GM18520 (cell line): ENCODE data around the gene PAQR7.

ENCODE experiments used
- ATAC-seq: cut with Tn5 transposase; IDR thresholded peaks from one replicate; pipeline ENCODE4 v1.9.1; 2021; ENCODE audit not compliant: unreplicated experiment

PAQR7 gene

GRCh38 chr1:25903986-25904385 lies 28.5 kb upstream of the PAQR7 start:
- no peak for ATAC-seq

- ATAC-seq: no peak
Measured at GRCh38 chr1:25902462-25902861, 27.0 kb upstream of the PAQR7 start.

GRCh38 chr1:25900219-25900618 lies 24.7 kb upstream of the PAQR7 start:
- no peak for ATAC-seq

- no peak for ATAC-seq
Measured at GRCh38 chr1:25899792-25900191, 24.3 kb upstream of the PAQR7 start.

GRCh38 chr1:25898223-25899015 lies 22.9 kb upstream of the PAQR7 start:
- ATAC-seq: no peak

GRCh38 chr1:25897754-25898153 lies 22.2 kb upstream of the PAQR7 start:
- no peak for ATAC-seq

- ATAC-seq: no peak
Measured at GRCh38 chr1:25896266-25896665, 20.8 kb upstream of the PAQR7 start.

- peak; percentile 78 for ATAC-seq
Measured at GRCh38 chr1:25895365-25895990, 20.0 kb upstream of the PAQR7 start.

- ATAC-seq: no peak
Measured at GRCh38 chr1:25893116-25893515, 17.6 kb upstream of the PAQR7 start.

GRCh38 chr1:25891606-25892005 lies 16.1 kb upstream of the PAQR7 start:
- ATAC-seq: no peak

- ATAC-seq: no peak
Measured at GRCh38 chr1:25890239-25891034, 14.9 kb upstream of the PAQR7 start.

GRCh38 chr1:25889470-25889869 lies 14.0 kb upstream of the PAQR7 start:
- no peak for ATAC-seq

GRCh38 chr1:25888426-25888987 lies 13.0 kb upstream of the PAQR7 start:
- ATAC-seq: no peak

GRCh38 chr1:25885602-25886001 lies 10.1 kb upstream of the PAQR7 start:
- ATAC-seq: no peak

GRCh38 chr1:25881266-25881665 lies 5.8 kb upstream of the PAQR7 start:
- no peak for ATAC-seq

GRCh38 chr1:25880518-25880917 lies 5.0 kb upstream of the PAQR7 start:
- no peak for ATAC-seq

GRCh38 chr1:25879675-25880074 lies 4.2 kb upstream of the PAQR7 start:
- no peak for ATAC-seq

GRCh38 chr1:25878690-25879089 lies 3.2 kb upstream of the PAQR7 start:
- no peak for ATAC-seq

GRCh38 chr1:25877155-25877554 lies 1.6 kb upstream of the PAQR7 start:
- ATAC-seq: no peak

- no peak for ATAC-seq
Measured at GRCh38 chr1:25876693-25877077, 1.2 kb upstream of the PAQR7 start.

- no peak for ATAC-seq
Measured at GRCh38 chr1:25875856-25876692, 566 bp upstream of the PAQR7 start.
